Stimulated activated CD8-positive, alpha-beta memory T cell treated with anti-CD3 and anti-CD28 coated beads, Interleukin-12 subunit alpha, Interleukin-12 subunit beta, amount 100 ng/mL, for 1 hour (primary cell): ENCODE measurements around the gene IPO7.

ENCODE experiments used
- DNase-seq: peaks from one replicate; pipeline ENCODE4 v3.0.0-alpha.2; 2020; ENCODE audit warnings: low read depth

IPO7 gene

DNA sequence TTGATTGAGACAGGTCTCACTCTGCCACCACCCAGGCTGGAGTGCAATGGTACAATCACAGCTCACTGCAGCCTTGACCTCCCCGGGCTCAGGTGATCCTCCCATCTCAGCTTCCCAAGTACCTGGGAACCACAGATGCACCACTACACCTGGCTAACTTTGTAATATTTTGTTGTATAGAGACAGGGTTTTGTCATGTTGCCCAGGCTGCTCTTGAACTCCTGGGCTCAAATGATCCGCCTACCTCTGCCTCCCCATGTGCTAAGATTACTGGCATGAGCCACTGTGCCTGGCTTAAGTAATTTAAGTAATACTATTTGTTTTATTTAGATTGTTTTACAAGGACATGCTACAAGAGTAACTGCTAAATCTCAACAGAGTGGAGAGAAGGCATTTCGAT is 109.9 kb downstream of the IPO7 start:
- DNase-seq = no peak

DNA sequence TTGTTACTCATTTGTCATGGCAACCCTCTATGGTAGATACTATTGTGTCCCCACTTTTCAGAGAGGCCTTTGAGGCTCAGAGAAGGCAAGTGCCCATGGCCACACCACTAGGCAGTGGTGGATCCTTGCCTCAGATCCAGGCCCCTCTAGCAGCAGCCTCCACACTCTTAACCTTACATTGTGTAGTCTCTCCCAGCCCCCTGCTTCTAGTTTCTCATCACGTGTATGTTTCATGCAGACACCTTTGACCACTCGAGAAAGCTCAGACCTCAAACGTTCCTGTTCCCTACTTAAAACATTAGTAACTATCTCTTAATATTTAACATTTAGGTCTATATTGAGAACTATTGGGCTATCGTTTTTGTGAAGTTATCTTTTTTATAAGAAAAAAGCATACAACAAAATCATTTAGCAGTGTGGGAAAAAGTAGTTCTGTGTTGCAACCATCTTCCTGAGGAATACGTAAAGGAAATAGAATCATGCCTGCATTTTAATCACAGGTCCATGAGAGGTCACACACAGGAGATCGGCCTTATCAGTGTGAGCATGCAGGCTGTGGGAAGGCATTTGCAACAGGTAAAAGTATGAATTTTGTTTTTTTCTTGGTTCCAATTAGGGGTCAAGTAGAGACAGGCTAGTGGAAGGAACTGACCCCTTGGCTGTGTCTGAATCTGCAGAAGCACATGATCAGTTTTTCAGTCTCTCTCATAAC is 111.5 kb downstream of the IPO7 start:
- no peak for DNase-seq
